Measurements from ENCODE around the gene KDM6B.

GRCh38 chr17:7837408-7838088, 3.5 kb downstream of the KDM6B start:
- TF ChIP-seq POLR2AphosphoS5 (IDR thresholded peaks at IDR 0.05), result no peak
- TF ChIP-seq CTCF (IDR thresholded peaks at IDR 0.05), result no peak

All from stomach (tissue), 4 donors.